PC-9 (cell line): ENCODE results near the gene FLNC.

ENCODE experiments used
- CTCF ChIP-seq: fragments of 200-600 bp; sonication (generic); conservative IDR thresholded peaks from 2 replicates; pipeline ENCODE4 v1.6.1; 2017; ENCODE audit warnings: mixed run types, antibody characterized with exemption, mild to moderate bottlenecking, moderate library complexity
- EZH2 ChIP-seq: fragments of 200-600 bp; sonication (generic); IDR thresholded peaks from 2 replicates; pipeline ENCODE4 v1.8.0; 2017; ENCODE audit warnings: antibody characterized with exemption, low read depth

DNA sequence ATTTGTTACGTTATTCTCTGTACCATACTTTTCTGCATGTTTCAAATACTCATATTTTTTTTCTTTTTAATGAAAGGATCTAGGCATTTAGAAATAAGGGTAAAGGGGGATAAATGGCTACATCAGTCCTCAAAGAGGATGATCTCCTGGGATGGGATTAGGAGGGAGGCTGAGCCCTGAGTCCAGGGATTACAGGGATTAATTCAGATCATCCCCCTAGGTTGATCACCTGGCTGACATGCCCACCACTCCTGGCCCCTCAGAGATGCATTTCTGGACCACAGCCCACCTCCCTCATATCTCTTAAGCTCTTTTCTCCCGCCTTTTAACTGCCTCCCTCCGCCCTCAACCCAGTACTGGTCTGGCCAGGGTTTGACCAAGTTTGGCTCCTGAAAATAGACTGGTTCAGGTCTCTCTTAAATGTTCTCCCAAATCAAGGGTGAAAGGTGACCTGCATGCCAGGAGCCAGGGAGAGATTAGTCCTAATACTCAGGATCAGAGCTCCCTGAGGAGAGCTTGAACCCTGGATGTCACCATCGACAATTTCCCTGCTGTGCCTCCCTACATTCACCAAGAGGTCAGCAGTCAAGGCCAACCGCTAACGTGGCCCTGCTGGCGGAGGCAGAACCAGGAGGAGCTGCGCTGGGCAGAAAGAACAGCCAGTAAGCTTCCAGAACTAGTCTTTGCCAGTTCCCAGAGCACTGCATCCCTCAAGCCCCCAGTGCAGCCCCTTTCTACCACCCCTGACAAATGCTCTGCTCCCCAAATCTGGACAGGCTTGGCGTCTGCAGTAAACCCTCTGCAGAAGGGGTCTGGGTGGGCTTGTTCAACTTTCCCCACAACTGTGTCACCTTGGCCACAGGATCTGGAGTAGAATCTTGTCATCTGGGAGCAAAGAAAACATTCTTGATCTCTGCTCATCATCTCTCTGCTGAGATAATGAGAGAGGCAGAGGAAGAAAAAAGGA is 41.5 kb upstream of the FLNC start:
- no peak for TF ChIP-seq CTCF
- no peak for TF ChIP-seq EZH2
